HG02763 (cell line): ENCODE measurements around the gene PAQR5.
"Not testable (repeated sequence)": the region's sequence is repeated elsewhere in the genome, so short reads cannot be mapped to it uniquely, and the experiment has no call there.

Experiments
- ATAC-seq: cut with Tn5 transposase; IDR thresholded peaks from one replicate; pipeline ENCODE4 v1.9.1; 2021; ENCODE audit warnings: mild to moderate bottlenecking, moderate library complexity; ENCODE audit not compliant: unreplicated experiment

PAQR5 gene

GRCh38 chr15:69292826-69293420 is 5.8 kb upstream of the PAQR5 start:
- ATAC-seq: no peak

GRCh38 chr15:69293741-69294615 is 4.7 kb upstream of the PAQR5 start:
- no peak for ATAC-seq

GRCh38 chr15:69296606-69297005 is 2.1 kb upstream of the PAQR5 start:
- no peak for ATAC-seq

GRCh38 chr15:69297642-69298353 is 914 bp upstream of the PAQR5 start:
- ATAC-seq: no peak

GRCh38 chr15:69298354-69298696 is 387 bp upstream of the PAQR5 start:
- ATAC-seq: no peak

- no peak for ATAC-seq
Observed at GRCh38 chr15:69299451-69299886, 757 bp downstream of the PAQR5 start.

GRCh38 chr15:69299943-69300588 is 1.4 kb downstream of the PAQR5 start:
- no peak for ATAC-seq

- not testable (repeated sequence) for ATAC-seq
Observed at GRCh38 chr15:69301101-69301500, 2.4 kb downstream of the PAQR5 start.

GRCh38 chr15:69302087-69302486 is 3.4 kb downstream of the PAQR5 start:
- ATAC-seq: not testable (repeated sequence)

- ATAC-seq: no peak
Observed at GRCh38 chr15:69302929-69303328, 4.2 kb downstream of the PAQR5 start.

GRCh38 chr15:69303337-69304181 is 4.8 kb downstream of the PAQR5 start:
- ATAC-seq: no peak

- no peak for ATAC-seq
Observed at GRCh38 chr15:69304182-69304545, 5.5 kb downstream of the PAQR5 start.

GRCh38 chr15:69305204-69305931 is 6.7 kb downstream of the PAQR5 start:
- ATAC-seq: no peak

- no peak for ATAC-seq
Observed at GRCh38 chr15:69305933-69306568, 7.3 kb downstream of the PAQR5 start.

- no peak for ATAC-seq
Observed at GRCh38 chr15:69307939-69308338, 9.2 kb downstream of the PAQR5 start.

GRCh38 chr15:69308949-69309348 is 10.2 kb downstream of the PAQR5 start:
- no peak for ATAC-seq

- ATAC-seq: no peak
Observed at GRCh38 chr15:69311319-69311721, 12.6 kb downstream of the PAQR5 start.

GRCh38 chr15:69313432-69314000 is 14.8 kb downstream of the PAQR5 start:
- ATAC-seq: no peak

- no peak for ATAC-seq
Observed at GRCh38 chr15:69314131-69314530, 15.4 kb downstream of the PAQR5 start.
